Adipocyte (in vitro differentiated cells): ENCODE data around the gene SPRY1.

Experiments used
- DNase-seq: peaks from one replicate; pipeline ENCODE4 v3.0.0-alpha.2; 2015; ENCODE audit warnings: low read depth
- H3K27me3 ChIP-seq: replicated peaks from 2 replicates; pipeline ENCODE4 v1.7.0; 2013; ENCODE audit warnings: mild to moderate bottlenecking, low read length, moderate library complexity; ENCODE audit not compliant: control insufficient read depth, insufficient read depth
- H3K36me3 ChIP-seq: 2 replicates; pipeline ENCODE4 v1.7.0; 2013; ENCODE audit warnings: low read length, mild to moderate bottlenecking, moderate library complexity; ENCODE audit not compliant: control insufficient read depth, insufficient read depth, severe bottlenecking
- H3K4me1 ChIP-seq: 2 replicates; pipeline ENCODE4 v1.7.0; 2013; ENCODE audit warnings: mild to moderate bottlenecking, low read length, moderate library complexity; ENCODE audit not compliant: control insufficient read depth, insufficient read depth
- H3K4me3 ChIP-seq: 2 replicates; pipeline ENCODE4 v1.7.0; 2013; ENCODE audit warnings: mild to moderate bottlenecking, low read length, moderate library complexity
- H3K9ac ChIP-seq: 2 replicates; pipeline ENCODE4 v1.7.0; 2013; ENCODE audit warnings: mild to moderate bottlenecking, low read length, moderate library complexity
- H3K9me3 ChIP-seq: 2 replicates; pipeline ENCODE4 v1.7.0; 2013; ENCODE audit warnings: mild to moderate bottlenecking, low read length, moderate library complexity; ENCODE audit not compliant: control insufficient read depth

SPRY1 gene

DNA sequence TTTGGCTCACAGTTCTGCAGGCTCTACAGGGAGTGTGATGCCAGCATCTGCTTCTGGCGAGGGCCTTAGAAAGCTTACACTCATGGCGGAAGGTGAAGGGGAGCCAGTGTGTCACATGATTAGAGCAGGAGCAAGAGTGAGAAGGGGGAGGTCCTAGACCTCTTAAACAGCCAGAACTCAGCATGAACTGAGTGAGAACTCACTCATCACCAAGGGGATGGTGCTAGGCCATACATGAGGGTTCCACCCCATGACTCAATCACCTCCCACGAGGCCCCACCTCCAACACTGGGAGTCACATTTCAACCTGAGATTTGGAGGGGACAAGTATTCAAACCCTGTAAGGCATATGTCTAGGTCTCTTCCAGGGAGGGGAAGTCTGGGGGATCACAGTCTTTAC, 33.4 kb downstream of the SPRY1 start:
- DNase-seq: no peak
- H3K36me3 ChIP-seq: no peaks in the 10 kb centered on the region

DNA sequence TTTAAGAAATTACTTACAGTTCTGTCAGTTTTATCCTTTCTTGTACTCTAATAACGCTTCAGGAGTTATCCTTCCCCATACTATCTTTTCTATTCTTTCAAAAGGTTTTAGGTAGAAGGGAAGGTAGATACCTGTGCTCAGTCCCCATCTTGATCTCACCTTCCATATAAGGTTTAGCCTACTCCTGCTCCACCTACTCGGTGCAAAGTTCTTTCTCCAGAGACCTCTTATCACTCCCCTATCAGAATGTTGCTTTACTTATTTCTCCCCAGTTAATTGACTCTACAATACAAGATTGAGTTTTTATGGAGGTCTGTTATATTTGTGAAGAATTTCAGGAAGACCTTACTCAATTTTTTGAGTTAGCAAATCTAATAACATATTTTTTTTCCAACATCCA, 33.9 kb downstream of the SPRY1 start:
- no peaks in the 10 kb centered on the region for H3K9me3 ChIP-seq
- no peaks in the 10 kb centered on the region for H3K27me3 ChIP-seq
- H3K4me3 ChIP-seq: no peak overlapping the region
- no peaks in the 10 kb centered on the region for H3K36me3 ChIP-seq
- no peaks in the 10 kb centered on the region for H3K4me1 ChIP-seq
- DNase-seq: no peak
- no peak overlapping the region for H3K9ac ChIP-seq

More for the DNA sequence above, 33.4 kb downstream of the SPRY1 start:
- Histone ChIP-seq H3K4me1 (no peaks in the 10 kb centered on the region), H3K9ac (no peak overlapping the region), H3K27me3 (no peaks in the 10 kb centered on the region), H3K9me3 (no peaks in the 10 kb centered on the region), H3K4me3 (no peak overlapping the region)

DNA sequence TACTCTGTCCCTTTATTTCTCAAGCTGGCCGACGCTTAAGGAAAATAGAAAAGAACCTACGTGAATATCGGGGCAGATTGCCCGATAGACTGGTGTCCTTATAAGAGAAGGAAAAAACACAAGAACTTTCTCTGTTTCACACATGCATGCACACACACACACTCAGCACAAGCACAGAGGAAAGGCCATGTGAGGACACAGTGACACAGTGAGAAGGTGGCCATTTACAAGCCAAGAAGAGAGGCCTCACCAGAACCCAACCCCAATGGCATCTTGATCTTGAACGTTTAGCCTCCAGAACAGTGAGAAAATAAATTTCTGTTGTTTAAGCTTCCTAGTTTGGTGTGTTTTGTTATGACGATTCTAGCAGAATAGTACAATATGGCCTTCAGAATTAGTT, 37.0 kb downstream of the SPRY1 start:
- Histone ChIP-seq H3K9ac (no peak overlapping the region), H3K9me3 (no peaks in the 10 kb centered on the region), H3K27me3 (no peaks in the 10 kb centered on the region), H3K36me3 (no peaks in the 10 kb centered on the region), H3K4me3 (no peak overlapping the region), H3K4me1 (peaks cover 11% of the 10 kb centered on the region)
- DNase-seq: no peak

DNA sequence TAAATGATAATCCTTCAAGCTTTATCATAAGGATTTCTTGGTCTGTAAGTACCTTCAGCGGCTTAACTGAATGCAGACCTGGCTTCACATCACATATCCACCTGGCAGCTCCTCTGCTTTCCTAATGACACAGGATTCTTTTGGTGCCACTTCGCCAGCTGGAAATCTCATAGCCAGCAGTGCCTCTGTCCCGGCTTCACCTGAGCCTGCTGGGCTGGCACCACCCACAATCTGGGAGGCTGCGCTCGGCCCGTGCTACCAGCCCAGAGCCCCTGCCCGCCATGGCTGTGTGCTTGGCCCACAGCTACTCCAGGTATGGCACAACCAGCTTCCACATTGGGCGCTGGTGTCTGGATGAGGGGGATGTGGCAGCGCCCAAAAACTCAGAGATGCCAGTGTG, 37.4 kb downstream of the SPRY1 start:
- no peak overlapping the region for H3K4me3 ChIP-seq
- H3K9me3 ChIP-seq: no peaks in the 10 kb centered on the region
- peaks cover 11% of the 10 kb centered on the region for H3K4me1 ChIP-seq
- H3K36me3 ChIP-seq: no peaks in the 10 kb centered on the region
- H3K27me3 ChIP-seq: no peaks in the 10 kb centered on the region
- DNase-seq: no peak
- no peak overlapping the region for H3K9ac ChIP-seq

DNA sequence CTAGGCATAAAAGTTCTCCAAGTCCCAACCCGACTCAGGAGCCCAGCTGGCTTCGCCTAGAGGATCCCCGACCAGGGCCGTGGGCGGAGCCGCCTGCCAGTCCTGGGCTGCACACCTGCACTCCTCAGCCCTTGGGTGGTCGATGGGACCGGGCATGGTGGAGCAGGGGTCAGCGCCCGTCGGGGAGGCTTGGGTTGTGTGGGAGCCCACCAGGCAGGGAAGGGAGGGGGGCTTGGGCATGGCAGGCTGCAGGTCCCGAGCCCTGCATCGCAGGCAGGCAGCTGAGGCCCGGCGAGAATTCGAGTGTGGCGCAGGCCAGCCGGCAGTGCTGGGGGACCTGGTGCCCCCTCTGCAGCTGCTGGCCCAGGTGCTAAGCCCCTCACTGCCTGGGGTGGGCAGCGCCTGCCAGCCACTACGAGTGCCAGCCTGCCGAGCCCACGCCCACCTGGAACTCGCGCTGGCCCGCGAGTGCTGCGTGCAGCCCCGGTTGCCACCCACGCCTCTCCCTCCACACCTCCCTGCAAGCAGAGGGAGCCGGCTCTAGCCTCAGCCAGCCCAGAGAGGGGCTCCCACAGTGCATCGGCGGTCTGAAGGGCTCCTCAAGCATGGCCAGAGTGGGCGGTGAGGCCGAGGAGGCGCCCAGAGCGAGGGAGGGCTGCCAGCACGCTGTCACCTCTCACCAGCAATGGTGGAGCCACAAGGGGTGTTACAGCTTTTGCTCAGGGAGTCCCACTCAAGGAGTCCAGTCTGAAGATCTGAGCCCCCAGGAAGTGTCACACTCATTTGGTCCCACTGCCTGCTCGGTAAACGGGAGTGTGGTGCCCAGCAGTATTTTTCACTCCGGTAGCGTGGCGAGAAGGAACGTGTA, 38.9 kb downstream of the SPRY1 start:
- no peaks in the 10 kb centered on the region for H3K9me3 ChIP-seq
- no peak overlapping the region for H3K9ac ChIP-seq
- DNase-seq: no peak
- peaks cover 11% of the 10 kb centered on the region for H3K4me1 ChIP-seq
- no peak overlapping the region for H3K4me3 ChIP-seq
- no peaks in the 10 kb centered on the region for H3K27me3 ChIP-seq
- no peaks in the 10 kb centered on the region for H3K36me3 ChIP-seq

DNA sequence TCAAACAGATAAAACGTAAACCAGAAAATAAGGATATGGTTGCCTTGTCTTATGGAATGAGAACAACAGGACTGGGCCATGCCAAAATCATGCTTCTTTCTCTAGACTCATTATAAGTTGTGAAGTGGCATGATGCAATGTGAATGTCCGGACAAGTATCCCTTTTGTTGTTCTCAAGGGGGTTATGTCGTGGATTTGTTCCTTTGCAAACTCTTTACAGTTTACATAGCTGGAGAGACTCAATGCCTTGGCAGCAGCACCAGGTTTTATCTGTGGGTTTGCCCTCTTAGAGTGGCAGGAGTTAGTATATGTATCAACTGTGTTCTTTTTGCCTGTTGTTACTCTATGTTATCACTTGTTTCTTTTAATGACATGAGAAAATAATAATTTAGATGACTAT, 41.4 kb downstream of the SPRY1 start:
- no peak overlapping the region for H3K9ac ChIP-seq
- no peak overlapping the region for H3K4me3 ChIP-seq
- H3K36me3 ChIP-seq: no peaks in the 10 kb centered on the region
- no peaks in the 10 kb centered on the region for H3K9me3 ChIP-seq
- DNase-seq: peak; percentile 39
- H3K4me1 ChIP-seq: peaks cover 11% of the 10 kb centered on the region
- no peaks in the 10 kb centered on the region for H3K27me3 ChIP-seq

DNA sequence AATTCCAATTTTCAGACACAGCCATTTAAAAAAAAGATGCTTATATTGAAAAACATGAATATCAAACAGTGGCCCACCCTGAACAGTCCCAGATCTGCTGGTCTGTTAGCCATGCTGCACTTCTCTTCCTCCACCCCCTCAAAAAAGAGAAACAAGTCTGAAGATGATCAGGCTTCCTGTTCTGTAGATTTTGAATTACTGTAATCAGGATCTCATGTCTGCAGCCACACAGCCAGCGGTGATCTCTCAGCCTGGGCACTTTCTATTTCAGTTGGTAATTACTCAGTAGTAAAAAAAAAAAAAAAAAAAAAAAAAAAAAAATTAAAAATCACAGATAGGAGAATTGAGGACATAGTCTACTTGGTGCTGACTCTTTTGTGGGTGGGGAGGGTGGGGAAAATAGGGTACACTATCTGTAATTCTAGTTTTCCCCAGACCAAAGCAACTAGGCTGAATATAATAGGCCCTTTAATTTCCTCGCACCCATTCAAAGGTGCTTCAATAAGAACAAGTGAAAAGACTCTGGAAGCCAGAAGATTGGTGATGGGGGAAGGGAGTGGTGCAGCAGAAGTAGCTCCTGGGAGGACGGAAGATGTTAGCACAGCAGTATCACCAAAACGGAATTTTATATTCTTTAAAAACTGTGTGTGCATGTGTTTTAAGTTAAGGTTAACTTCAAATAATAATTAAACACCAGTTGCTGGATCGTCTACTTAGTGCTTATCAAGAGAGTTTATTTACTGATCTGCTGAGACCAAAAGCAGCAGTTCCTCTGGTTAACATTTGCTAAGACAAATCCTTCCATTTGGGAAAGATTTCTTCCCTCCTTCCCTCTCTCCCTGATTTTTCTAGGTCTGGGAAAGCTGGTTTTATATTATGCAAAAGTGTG, 47.0 kb downstream of the SPRY1 start:
- Histone ChIP-seq H3K4me3 (peak overlapping the region; percentile 44), H3K36me3 (no peaks in the 10 kb centered on the region), H3K9me3 (no peaks in the 10 kb centered on the region), H3K27me3 (no peaks in the 10 kb centered on the region), H3K9ac (peak overlapping the region; percentile 58), H3K4me1 (peaks cover 15% of the 10 kb centered on the region)
- DNase-seq: peak; percentile 1

DNA sequence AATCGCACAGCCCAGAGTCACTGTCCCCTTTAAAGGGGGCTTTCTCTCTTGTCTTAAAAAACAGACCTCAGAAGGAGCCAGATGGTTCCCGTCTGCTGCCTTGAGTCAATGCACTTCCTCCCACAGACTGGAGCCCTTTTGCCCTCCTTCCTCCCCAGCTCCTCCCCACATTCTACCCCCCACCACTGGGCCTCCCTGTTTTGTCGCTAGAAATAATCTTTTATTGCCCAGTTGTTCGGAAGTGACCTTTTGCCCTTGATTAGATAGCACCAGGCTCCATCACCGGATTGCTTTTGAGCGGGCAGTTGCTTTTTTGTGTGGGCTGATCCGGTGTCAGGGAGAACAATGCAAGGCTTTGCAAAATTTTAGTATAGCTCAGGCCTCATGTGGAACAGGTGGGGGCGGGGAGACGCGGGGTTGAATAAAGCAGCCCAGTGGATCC, 47.7 kb downstream of the SPRY1 start:
- Histone ChIP-seq H3K27me3 (no peaks in the 10 kb centered on the region), H3K4me3 (peak overlapping the region; percentile 44), H3K9me3 (no peaks in the 10 kb centered on the region), H3K9ac (peak overlapping the region; percentile 58), H3K36me3 (no peaks in the 10 kb centered on the region), H3K4me1 (peaks cover 15% of the 10 kb centered on the region)
- DNase-seq: peak; percentile 16

DNA sequence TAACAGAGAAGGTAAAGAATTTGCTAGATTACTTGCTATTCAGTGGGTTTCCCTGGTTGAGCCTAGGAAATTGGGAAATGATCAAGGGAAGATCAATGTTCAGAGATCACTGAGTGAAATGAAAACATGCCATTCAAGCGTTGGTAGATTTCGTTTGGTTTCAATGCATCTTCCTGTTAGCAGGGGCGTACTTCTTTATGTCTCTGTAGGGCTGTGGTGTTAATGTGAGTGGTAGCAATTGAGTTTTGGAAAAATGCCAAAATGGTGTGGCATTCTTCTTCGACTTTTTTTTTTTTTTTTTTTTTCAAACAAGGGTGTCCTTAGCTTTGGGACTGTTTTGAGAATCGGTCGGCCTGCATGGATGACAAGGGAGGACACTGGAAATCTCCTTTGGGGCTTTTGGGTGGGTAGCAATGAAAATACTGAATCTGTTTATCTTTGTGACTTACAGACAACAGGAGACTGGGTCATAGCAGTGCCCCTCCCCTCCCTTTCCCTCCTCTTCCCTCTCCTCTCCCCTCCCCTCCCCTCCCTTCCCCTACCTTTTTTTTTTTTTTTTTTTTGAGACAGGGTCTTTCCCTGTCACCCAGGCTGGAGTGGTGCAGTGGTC, 50.4 kb downstream of the SPRY1 start:
- no peaks in the 10 kb centered on the region for H3K27me3 ChIP-seq
- peaks cover 20% of the 10 kb centered on the region for H3K4me1 ChIP-seq
- no peak overlapping the region for H3K9ac ChIP-seq
- H3K9me3 ChIP-seq: no peaks in the 10 kb centered on the region
- DNase-seq: no peak
- no peak overlapping the region for H3K4me3 ChIP-seq
- H3K36me3 ChIP-seq: no peaks in the 10 kb centered on the region

DNA sequence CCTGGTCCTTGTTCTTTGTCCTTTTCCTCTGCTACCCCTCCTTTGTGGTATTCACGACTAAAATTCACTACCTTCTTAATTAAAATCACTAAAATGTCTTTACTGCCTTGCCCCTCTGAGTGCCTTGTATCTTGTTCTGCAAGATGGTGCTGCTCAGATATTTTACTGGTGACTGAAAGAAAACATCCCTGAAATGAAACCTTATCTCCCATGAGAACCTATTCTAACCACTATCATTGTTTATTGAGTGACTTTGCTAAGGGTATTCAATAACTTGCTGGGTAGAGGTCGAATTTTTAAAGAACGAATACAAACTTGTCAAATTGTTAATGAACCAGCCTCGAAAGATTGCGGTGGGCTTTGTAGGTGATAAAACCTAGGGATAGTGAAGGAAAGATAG, 52.8 kb downstream of the SPRY1 start:
- DNase-seq: no peak
- Histone ChIP-seq H3K4me3 (no peak overlapping the region), H3K4me1 (peaks cover 19% of the 10 kb centered on the region), H3K36me3 (no peaks in the 10 kb centered on the region), H3K27me3 (no peaks in the 10 kb centered on the region), H3K9ac (no peak overlapping the region), H3K9me3 (no peaks in the 10 kb centered on the region)

DNA sequence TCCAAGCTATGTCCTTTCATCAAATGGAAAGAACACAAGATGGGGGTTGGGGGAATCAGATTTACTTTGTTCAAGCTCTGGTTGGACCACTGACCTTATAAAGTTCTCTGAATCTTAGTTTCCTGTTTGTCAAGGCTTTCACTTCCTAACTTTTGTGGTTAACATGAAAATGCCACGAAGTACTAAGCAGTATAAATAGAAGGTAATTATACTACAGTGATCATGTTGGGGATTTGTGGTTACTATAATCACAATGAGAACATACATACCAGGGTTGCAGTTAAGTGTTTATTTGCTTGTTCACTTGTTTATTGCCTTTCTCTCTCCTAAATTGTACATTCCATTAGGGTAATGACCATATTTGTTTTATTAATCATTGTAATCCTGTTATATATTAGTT, 53.2 kb downstream of the SPRY1 start:
- no peak for DNase-seq
- Histone ChIP-seq H3K36me3 (no peaks in the 10 kb centered on the region), H3K9ac (no peak overlapping the region), H3K4me1 (peaks cover 15% of the 10 kb centered on the region), H3K4me3 (no peak overlapping the region), H3K9me3 (no peaks in the 10 kb centered on the region), H3K27me3 (no peaks in the 10 kb centered on the region)
